NB4 (cell line): ENCODE results near the gene LCE1F.

ENCODE experiments used
- CTCF ChIP-seq: IDR thresholded peaks from one replicate; pipeline ENCODE4 v1.5.1; 2012; ENCODE audit warnings: low read depth, low read length
- MAX ChIP-seq: IDR thresholded peaks from 2 replicates; pipeline ENCODE4 v1.6.1; 2011; ENCODE audit warnings: low read depth, low read length
- POLR2A ChIP-seq: IDR thresholded peaks from 2 replicates; pipeline ENCODE4 v1.6.1; 2011; ENCODE audit warnings: mild to moderate bottlenecking; ENCODE audit not compliant: insufficient read length; ENCODE audit errors: extremely low read depth

GRCh38 chr1:152796421-152796820 is 21.5 kb downstream of the LCE1F start, which contains the start of gene LCE1D:
- TF ChIP-seq CTCF (no peak), POLR2A (no peak), MAX (no peak)
